DND-41 (cell line): ENCODE measurements around the gene HS3ST3B1.

Experiments
- ATAC-seq: fragments of 200-7000 bp; cut with Tn5 transposase; 3 replicates; pipeline ENCODE4 v1.9.1; 2021; ENCODE audit warnings: low read depth; ENCODE audit not compliant: insufficient read depth
- DNase-seq: peaks from one replicate; pipeline ENCODE4 v3.0.0-alpha.2; 2020
- H2AFZ ChIP-seq: 2 replicates; pipeline ENCODE4 v1.6.0; 2012; ENCODE audit warnings: low read depth, low read length
- H3K27ac ChIP-seq: 2 replicates; pipeline ENCODE4 v1.5.1; 2012; ENCODE audit warnings: low read length, inconsistent platforms
- H3K27me3 ChIP-seq: fragments of 200-600 bp; sonication (generic); 2 replicates; pipeline ENCODE4 v1.6.0; 2012; ENCODE audit warnings: low read length, mild to moderate bottlenecking, inconsistent platforms; ENCODE audit not compliant: insufficient read depth, poor library complexity
- H3K36me3 ChIP-seq: 2 replicates; pipeline ENCODE4 v1.5.1; 2012; ENCODE audit warnings: low read length, inconsistent platforms; ENCODE audit not compliant: insufficient read depth
- H3K4me1 ChIP-seq: 2 replicates; pipeline ENCODE4 v1.5.1; 2012; ENCODE audit warnings: mild to moderate bottlenecking, low read length; ENCODE audit not compliant: insufficient read depth
- H3K4me2 ChIP-seq: 2 replicates; pipeline ENCODE4 v1.6.0; 2012; ENCODE audit warnings: mild to moderate bottlenecking, moderate library complexity, low read length, inconsistent platforms; ENCODE audit not compliant: insufficient read depth
- H3K4me3 ChIP-seq, 2 experiments: fragments of 200-600 bp in 1 of 2; shearing (Covaris generic) in 1 of 2; 2 replicates each; pipeline ENCODE4 v1.5.1; 2012 to 2016; ENCODE audit warnings: inconsistent platforms in 2 of 2, low read length in 2 of 2, mild to moderate bottlenecking in 2 of 2, low read depth in 1 of 2, moderate library complexity in 1 of 2
- H3K79me2 ChIP-seq: 2 replicates; pipeline ENCODE4 v1.6.0; 2012; ENCODE audit warnings: low read length, inconsistent platforms; ENCODE audit not compliant: insufficient read depth
- H3K9ac ChIP-seq: 2 replicates; pipeline ENCODE4 v1.6.0; 2012; ENCODE audit warnings: low read depth, mild to moderate bottlenecking, inconsistent platforms, low read length, moderate library complexity
- H3K9me3 ChIP-seq: 2 replicates; pipeline ENCODE4 v1.5.1; 2012; ENCODE audit warnings: low read length, moderate library complexity, mild to moderate bottlenecking, inconsistent platforms; ENCODE audit not compliant: insufficient read depth, severe bottlenecking
- H4K20me1 ChIP-seq: 2 replicates; pipeline ENCODE4 v1.6.0; 2012; ENCODE audit warnings: low read length; ENCODE audit not compliant: insufficient read depth
- CTCF ChIP-seq: IDR thresholded peaks from 2 replicates; pipeline ENCODE4 v1.5.1; 2012; ENCODE audit warnings: borderline replicate concordance, low read length, moderate library complexity, mild to moderate bottlenecking; ENCODE audit not compliant: poor library complexity, severe bottlenecking; ENCODE audit errors: extremely low read depth
- EZH2 ChIP-seq: IDR thresholded peaks from 3 replicates; pipeline ENCODE4 v1.6.1; 2012; ENCODE audit warnings: borderline replicate concordance, low read depth, mild to moderate bottlenecking, moderate library complexity, low read length, inconsistent platforms; ENCODE audit not compliant: severe bottlenecking

The HS3ST3B1 gene

GRCh38 chr17:14298221-14298946, 2.5 kb upstream of the HS3ST3B1 start:
- Histone ChIP-seq H4K20me1 (peaks cover 6% of the 10 kb centered on the region; the same call in 1 of the 2 replicates), H3K9me3 (no peaks in the 10 kb centered on the region), H3K36me3 (no peaks in the 10 kb centered on the region; the same call in 1 of the 2 replicates), H3K9ac (no peak overlapping the region), H3K27me3 (peaks cover 17% of the 10 kb centered on the region), H3K27ac (no peak overlapping the region), H3K79me2 (peaks cover 25% of the 10 kb centered on the region), H3K4me1 (peaks cover 20% of the 10 kb centered on the region), H2AFZ (no peak overlapping the region), H3K4me3 (no peak overlapping the region), H3K4me2 (no peak overlapping the region)
- ATAC-seq (no peak), DNase-seq (no peak)
- no peak for TF ChIP-seq EZH2
- TF ChIP-seq CTCF: no peak

GRCh38 chr17:14298947-14299279, 2.0 kb upstream of the HS3ST3B1 start:
- DNase-seq (no peak), ATAC-seq (no peak)
- Histone ChIP-seq H3K4me2 (peak overlapping the region; percentile 77; the same call in 1 of the 2 replicates), H3K9me3 (no peaks in the 10 kb centered on the region), H3K4me1 (peaks cover 25% of the 10 kb centered on the region), H3K27ac (no peak overlapping the region), H3K9ac (no peak overlapping the region), H3K27me3 (peaks cover 17% of the 10 kb centered on the region), H4K20me1 (peaks cover 9% of the 10 kb centered on the region; the same call in 1 of the 2 replicates), H3K4me3 (no peak overlapping the region), H2AFZ (no peak overlapping the region), H3K79me2 (peaks cover 30% of the 10 kb centered on the region), H3K36me3 (no peaks in the 10 kb centered on the region; the same call in 1 of the 2 replicates)
- TF ChIP-seq CTCF (no peak), EZH2 (no peak)

GRCh38 chr17:14299280-14300141, 1.4 kb upstream of the HS3ST3B1 start:
- H4K20me1 ChIP-seq: peaks cover 9% of the 10 kb centered on the region; the same call in 1 of the 2 replicates
- peak overlapping the region; percentile 27; the same call in 1 of the 2 replicates for H2AFZ ChIP-seq
- H3K36me3 ChIP-seq: no peaks in the 10 kb centered on the region; the same call in 1 of the 2 replicates
- no peaks in the 10 kb centered on the region for H3K9me3 ChIP-seq
- no peak overlapping the region for H3K27ac ChIP-seq
- peak overlapping the region; percentile 25; the same call in 1 of the 2 replicates for H3K9ac ChIP-seq
- H3K4me3 ChIP-seq: peak overlapping the region in 1 of 2 experiments; percentile 58; a peak in 2 of 4 replicates
- no peak for ATAC-seq
- DNase-seq: no peak
- H3K4me2 ChIP-seq: peak overlapping the region; percentile 77
- TF ChIP-seq EZH2: no peak
- no peak for TF ChIP-seq CTCF
- peaks cover 31% of the 10 kb centered on the region for H3K4me1 ChIP-seq
- peaks cover 17% of the 10 kb centered on the region for H3K27me3 ChIP-seq
- H3K79me2 ChIP-seq: peaks cover 36% of the 10 kb centered on the region
